ENCODE data around the gene MYO5B. TPM values are rescaled to one million over a fixed set of nuclear protein-coding genes. Genes with fewer than 3 reads are reported as not detected.

Gene MYO5B
- total RNA-seq, 1 experiment from 2014 or later, result 32.1 TPM

- ATAC-seq (no peak), DNase-seq (ENCODE audit: low read depth, low spot score) (no peak)
- POLR2A ChIA-PET, result no interaction called here
- Histone ChIP-seq H3K9me3 (ENCODE audit: control insufficient read depth in 1 of 2, insufficient read depth in 1 of 2, low read depth in 1 of 2, low read length in 2 of 2) (no peaks in the 10 kb centered on the region), H3K9ac (ENCODE audit: low read length) (no peak overlapping the region), H3K36me3 (ENCODE audit: control insufficient read depth in 1 of 2, insufficient read depth in 2 of 2, low read length in 2 of 2) (no peaks in the 10 kb centered on the region), H3K9me2 (ENCODE audit: insufficient read depth) (no peaks in the 10 kb centered on the region), H2AFZ (ENCODE audit: low read depth, low read length, poor library complexity, severe bottlenecking) (no peak overlapping the region), H3K27ac (ENCODE audit: low read depth, low read length) (no peak overlapping the region), H3K79me2 (ENCODE audit: insufficient read depth, low read length) (no peaks in the 10 kb centered on the region), H3K4me2 (ENCODE audit: low read length) (no peak overlapping the region), H3K4me1 (ENCODE audit: control insufficient read depth in 1 of 2, insufficient read depth in 2 of 2, low read length in 2 of 2) (no peaks in the 10 kb centered on the region; a peak in 1 of 4 replicates), H3K27me3 (ENCODE audit: insufficient read depth, low read length) (no peaks in the 10 kb centered on the region), H3K4me3 (replicated peaks in 1 of 2; ENCODE audit: low read depth in 1 of 2, low read length in 2 of 2) (no peak overlapping the region), H4K20me1 (ENCODE audit: insufficient read depth) (no peaks in the 10 kb centered on the region)
- RAD21 ChIA-PET (ENCODE audit: low non-redundant PET in 1 of 2, low total read pairs in 2 of 2, uncharacterized antibody in 2 of 2, unreplicated experiment in 2 of 2), result no interaction called here
- CTCF ChIA-PET, result no interaction called here
- intact Hi-C loops (cut with micrococcal nuclease), result no loop called here
- TF ChIP-seq SRF (IDR thresholded peaks at IDR 0.05; ENCODE audit: low read depth) (no peak), ZBTB33 (IDR thresholded peaks at IDR 0.05; ENCODE audit: extremely low read depth, insufficient replicate concordance, low read length) (no peak), YY1 (IDR thresholded peaks at IDR 0.05; ENCODE audit: extremely low read depth, insufficient replicate concordance, low read depth, low read length) (no peak), POLR2A (IDR thresholded peaks at IDR 0.05; ENCODE audit: borderline replicate concordance, extremely low read depth, insufficient read depth, insufficient read length) (no peak), SP1 (IDR thresholded peaks at IDR 0.05; ENCODE audit: low read depth) (no peak), JUND (IDR thresholded peaks at IDR 0.05) (no peak), REST (IDR thresholded peaks at IDR 0.05; ENCODE audit: low read depth) (no peak), CTCF (IDR thresholded peaks at IDR 0.05 in 2 of 3, conservative IDR thresholded peaks at IDR 0.05 in 1 of 3; ENCODE audit: borderline replicate concordance in 1 of 3, insufficient read depth in 1 of 3, low read depth in 2 of 3, low read length in 2 of 3) (no peak), POLR2AphosphoS5 (IDR thresholded peaks at IDR 0.05; ENCODE audit: low read depth, low read length) (no peak), EZH2phosphoT487 (IDR thresholded peaks at IDR 0.05; ENCODE audit: borderline replicate concordance) (no peak)
- BruUV-seq (replicated peaks), result no TSS peak
Observed at GRCh38 chr18:49920731-49921130, 274.2 kb downstream of the MYO5B start.
